G401 (cell line): Measurements from ENCODE around the gene MIER2. TPM values are rescaled to one million over a fixed set of nuclear protein-coding genes. Genes with fewer than 3 reads are reported as not detected.
"Not testable (repeated sequence)": the region's sequence is repeated elsewhere in the genome, so short reads cannot be mapped to it uniquely, and the experiment has no call there.

Source experiments
- DNase-seq: peaks from one replicate; pipeline ENCODE4 v3.0.0-alpha.2; 2015; ENCODE audit warnings: low spot score
- in situ Hi-C: cut with HindIII; loops from 2 replicates; pipeline ENCODE4 v1.10.0; 2016; ENCODE audit warnings: low sequenced_read_pairs, mixed read lengths
- total RNA-seq: library from RNA; depleted of rRNA; stranded (reverse); fragments of >200 nt; shearing (Covaris generic); gene quantifications from 2 replicates; pipeline ENCODE4 v1.2.3, GENCODE V29; 2014; rRNA removed

Gene MIER2, protein sequence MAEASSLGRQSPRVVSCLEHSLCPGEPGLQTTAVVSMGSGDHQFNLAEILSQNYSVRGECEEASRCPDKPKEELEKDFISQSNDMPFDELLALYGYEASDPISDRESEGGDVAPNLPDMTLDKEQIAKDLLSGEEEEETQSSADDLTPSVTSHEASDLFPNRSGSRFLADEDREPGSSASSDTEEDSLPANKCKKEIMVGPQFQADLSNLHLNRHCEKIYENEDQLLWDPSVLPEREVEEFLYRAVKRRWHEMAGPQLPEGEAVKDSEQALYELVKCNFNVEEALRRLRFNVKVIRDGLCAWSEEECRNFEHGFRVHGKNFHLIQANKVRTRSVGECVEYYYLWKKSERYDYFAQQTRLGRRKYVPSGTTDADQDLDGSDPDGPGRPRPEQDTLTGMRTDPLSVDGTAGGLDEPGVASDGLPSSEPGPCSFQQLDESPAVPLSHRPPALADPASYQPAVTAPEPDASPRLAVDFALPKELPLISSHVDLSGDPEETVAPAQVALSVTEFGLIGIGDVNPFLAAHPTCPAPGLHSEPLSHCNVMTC
- 19.2 and 82.6 TPM in 2 replicates for total RNA-seq

- peak; percentile 77 for DNase-seq
- in situ Hi-C loops: no loop called here
Observed at GRCh38 chr19:344625-345319, at the start of gene MIER2. Gene MIER2, minus strand, starts transcription at chr19:344796. Its CDS starts 14 bp downstream, at chr19:344782.

GRCh38 chr19:393560-393959 lies 49.0 kb upstream of the MIER2 start:
- in situ Hi-C loops, DNase-seq: not testable (repeated sequence)

DNA sequence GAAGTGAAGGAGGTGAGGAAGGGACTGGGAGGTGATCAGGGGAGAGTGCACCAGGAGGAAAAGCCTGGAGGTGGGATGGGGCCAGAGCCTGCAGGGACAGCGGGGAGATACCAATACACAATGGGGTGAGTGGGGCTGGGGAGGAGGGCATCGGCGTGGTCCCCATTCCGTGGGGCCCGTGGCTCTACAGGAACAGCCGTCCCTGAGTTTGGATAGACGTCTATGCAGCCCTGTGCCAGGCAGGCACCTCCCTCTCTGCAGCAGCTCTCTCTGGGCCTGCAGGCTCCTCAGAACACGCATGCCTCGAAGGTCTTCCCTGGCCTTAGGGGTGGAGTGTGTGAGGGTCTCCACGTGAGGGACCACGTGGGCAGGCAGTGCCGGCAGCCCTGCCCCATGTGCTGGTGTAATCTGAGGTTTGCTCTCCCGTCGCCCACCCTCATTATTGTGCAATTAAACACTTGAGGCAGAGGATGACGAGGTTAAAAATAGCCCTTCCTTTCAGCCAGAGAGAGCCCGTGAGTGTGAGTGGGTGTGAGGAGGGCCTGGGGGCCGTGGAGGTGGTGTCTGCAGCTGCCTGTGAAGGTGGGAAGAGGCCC lies 47.9 kb upstream of the MIER2 start:
- in situ Hi-C loops: no loop called here
- DNase-seq: no peak

DNA sequence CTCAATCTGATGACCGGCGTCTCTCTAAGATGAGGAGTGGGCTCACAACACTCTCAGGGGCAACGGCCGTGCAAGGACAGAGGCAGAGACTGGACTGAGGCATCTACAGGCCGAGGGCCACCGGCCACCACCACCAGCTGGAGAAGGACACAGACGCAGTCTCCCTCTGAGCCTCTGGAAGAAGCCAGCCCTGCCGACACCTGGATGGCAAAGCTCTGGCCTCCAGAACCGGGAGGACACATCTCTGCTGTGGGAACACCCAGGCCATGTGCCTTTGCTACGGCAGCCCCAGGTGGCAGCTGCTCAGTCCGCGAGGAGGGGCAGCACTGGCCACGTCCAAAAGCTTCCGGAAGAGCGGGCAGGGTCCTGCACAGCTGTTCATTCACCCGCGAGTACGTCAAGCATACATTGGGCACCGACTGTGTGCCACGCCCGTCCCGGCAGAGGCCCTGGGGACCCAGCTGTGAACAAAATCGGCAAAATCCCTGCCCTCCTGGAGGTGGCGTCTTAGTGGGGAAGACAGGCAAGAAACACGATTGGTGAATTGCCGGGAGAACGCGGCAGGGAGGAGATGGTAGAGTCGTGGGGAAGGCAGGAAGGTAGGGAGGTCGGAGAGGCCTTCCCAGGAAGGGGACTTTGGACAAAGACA lies 47.3 kb upstream of the MIER2 start:
- DNase-seq: no peak
- in situ Hi-C loops: no loop called here

DNA sequence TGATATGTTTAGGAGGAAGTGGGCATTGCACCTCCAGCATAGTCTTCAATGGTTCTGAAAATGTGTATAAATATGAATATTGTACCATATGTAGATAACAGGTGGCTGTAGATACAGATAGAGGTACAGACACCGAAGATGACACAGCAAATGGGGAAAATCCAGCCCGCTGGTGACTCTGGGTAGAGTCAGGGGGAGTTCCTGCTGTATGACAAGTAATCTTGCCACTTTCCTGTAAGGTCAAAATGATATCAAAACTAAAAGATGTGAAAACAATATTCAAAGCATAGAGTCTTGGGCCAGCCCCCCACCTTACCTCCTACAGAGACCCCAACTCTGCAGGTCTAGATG lies 46.6 kb upstream of the MIER2 start:
- no peak for DNase-seq
- in situ Hi-C loops: no loop called here

- in situ Hi-C loops: no loop called here
- DNase-seq: no peak
Observed at GRCh38 chr19:390386-391206, 46.0 kb upstream of the MIER2 start.

DNA sequence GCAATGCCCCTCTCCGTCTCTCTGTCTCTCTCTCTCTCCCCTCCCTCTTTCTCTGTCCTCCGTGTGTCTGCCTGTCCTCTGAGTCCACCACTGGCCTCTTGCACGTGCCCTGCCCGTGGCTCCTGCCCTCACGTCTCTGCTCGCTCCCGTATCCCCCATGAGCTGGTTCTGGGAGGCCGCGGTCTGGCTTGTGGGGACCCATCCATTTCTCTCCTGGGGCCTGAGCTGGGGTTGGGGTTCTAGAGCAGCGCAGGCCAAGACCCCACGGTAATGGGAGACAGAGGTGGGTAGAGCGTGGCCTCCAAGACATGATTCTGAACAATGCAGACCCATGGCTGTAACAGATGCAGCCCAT lies 45.3 kb upstream of the MIER2 start:
- in situ Hi-C loops: no loop called here
- DNase-seq: no peak

GRCh38 chr19:389255-389934 lies 44.8 kb upstream of the MIER2 start:
- no peak for DNase-seq
- in situ Hi-C loops: no loop called here

DNA sequence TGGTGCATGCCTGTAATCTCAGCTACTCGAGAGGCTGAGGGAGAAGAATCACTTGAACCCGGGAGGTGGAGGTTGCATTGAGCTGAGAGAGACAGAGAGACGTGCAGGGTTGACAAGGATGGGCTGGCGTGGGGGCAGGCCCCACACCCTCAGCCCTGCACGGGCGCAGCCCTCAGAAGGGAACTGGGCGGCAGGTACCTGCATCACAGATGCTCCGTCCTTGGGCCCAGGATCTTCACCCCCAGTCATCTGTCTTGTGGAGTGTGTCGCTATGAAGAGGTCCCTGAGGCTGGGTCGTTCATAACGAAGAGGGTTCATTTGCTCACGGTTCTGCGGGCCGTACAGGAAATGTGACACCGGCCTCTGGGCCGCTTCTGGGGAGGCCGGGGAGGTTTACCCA lies 44.1 kb upstream of the MIER2 start:
- DNase-seq: no peak
- in situ Hi-C loops: no loop called here

- in situ Hi-C loops: no loop called here
- DNase-seq: no peak
Observed at GRCh38 chr19:387777-388176, 43.2 kb upstream of the MIER2 start.

DNA sequence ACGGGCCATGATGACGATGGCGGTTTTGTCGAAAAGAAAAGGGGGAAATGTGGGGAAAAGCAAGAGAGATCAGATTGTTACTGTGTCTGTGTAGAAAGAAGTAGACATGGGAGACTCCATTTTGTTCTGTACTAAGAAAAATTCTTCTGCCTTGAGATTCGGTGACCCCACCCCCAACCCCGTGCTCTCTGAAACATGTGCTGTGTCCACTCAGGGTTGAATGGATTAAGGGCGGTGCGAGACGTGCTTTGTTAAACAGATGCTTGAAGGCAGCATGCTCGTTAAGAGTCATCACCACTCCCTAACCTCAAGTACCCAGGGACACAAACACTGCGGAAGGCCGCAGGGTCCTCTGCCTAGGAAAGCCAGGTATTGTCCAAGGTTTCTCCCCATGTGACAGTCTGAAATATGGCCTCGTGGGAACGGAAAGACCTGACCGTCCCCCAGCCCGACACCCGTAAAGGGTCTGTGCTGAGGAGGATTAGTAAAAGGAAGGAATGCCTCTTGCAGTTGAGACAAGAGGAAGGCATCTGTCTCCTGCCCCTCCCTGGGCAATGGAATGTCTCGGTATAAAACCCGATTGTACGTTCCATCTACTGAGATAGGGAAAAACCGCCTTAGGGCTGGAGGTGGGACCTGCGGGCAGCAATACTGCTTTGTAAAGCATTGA lies 42.2 kb upstream of the MIER2 start:
- DNase-seq, in situ Hi-C loops: not testable (repeated sequence)

- in situ Hi-C loops, DNase-seq: not testable (repeated sequence)
Observed at GRCh38 chr19:386189-386588, 41.6 kb upstream of the MIER2 start.

GRCh38 chr19:384799-385169 lies 40.2 kb upstream of the MIER2 start:
- in situ Hi-C loops: no loop called here
- no peak for DNase-seq

GRCh38 chr19:383922-384798 lies 39.6 kb upstream of the MIER2 start:
- in situ Hi-C loops: no loop called here
- DNase-seq: no peak

- in situ Hi-C loops: no loop called here
- DNase-seq: no peak
Observed at GRCh38 chr19:383040-383439, 38.4 kb upstream of the MIER2 start.

GRCh38 chr19:382578-382977 lies 38.0 kb upstream of the MIER2 start:
- in situ Hi-C loops, DNase-seq: not testable (repeated sequence)

DNA sequence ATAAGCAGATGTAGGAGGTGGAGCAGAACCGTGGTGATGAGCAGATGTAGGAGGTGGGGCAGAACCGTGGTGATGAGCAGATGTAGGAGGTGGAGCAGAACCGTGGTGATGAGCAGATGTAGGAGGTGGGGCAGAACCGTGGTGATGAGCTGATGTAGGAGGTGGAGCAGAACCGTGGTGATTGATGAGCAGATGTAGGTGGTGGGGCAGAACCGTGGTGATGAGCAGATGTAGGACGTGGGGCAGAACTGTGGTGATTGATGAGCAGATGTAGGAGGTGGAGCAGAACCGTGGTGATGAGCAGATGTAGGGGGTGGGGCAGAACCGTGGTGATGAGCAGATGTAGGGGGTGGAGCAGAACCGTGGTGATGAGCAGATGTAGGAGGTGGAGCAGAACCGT lies 37.3 kb upstream of the MIER2 start:
- in situ Hi-C loops, DNase-seq: not testable (repeated sequence)
